COLO668 (cell line): ENCODE measurements around the gene KIF3B.

Source experiments
- DNase-seq: peaks from one replicate; lab custom pipeline; 2025; ENCODE audit not compliant: unreplicated experiment; lab: John Stamatoyannopoulos, UW

Gene KIF3B

DNA sequence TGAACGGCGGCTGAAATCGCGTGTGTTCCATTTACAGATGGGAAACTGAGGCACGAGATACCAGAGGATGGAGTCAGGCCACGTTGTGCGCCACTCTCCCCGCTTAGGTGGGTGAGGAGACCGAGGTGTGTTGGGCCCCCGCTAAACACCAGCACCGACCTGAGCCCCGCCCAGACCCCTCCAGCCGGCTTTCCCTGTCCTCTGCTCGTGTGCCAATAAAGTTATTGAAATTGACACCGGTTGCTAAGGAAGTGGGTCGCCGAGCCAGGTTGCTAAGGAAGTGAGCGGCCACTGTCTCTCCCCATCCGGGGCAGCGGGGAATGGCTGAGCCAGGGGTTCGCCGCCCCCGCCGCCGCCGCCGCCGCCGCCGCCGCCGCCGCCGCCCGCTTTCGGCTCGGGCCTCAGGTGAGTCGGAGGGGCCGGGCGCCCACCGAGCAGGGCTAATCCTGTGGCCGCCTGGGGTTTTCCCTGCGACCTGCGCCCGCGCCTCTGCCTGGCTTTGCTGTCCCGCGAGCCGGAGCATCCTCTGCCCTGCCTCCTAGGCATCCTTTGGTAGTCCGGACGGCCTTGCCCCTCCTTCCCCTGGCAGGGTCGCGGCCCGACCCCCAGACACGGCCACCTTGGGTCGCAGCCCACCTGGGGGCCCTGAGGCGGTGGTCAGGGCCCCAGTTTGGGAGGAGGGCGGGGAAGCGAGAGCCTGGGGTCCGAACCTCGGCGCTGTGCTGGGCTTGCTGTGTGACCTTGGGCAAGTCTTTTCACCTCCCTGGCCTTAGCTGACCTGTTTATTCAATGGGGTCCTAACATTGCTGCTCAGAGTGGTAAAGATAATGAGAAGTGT lies at the start of gene KIF3B:
Gene KIF3B, plus strand, starts transcription at position 291 of the 838 bp plus-strand sequence. CDS start 32,127 bp downstream, outside the sequence.
- peak; percentile 90 for DNase-seq

- no peak for DNase-seq
These were observed 49.4 kb upstream of the KIF3B start for GRCh38 chr20:32227744-32228688.

DNA sequence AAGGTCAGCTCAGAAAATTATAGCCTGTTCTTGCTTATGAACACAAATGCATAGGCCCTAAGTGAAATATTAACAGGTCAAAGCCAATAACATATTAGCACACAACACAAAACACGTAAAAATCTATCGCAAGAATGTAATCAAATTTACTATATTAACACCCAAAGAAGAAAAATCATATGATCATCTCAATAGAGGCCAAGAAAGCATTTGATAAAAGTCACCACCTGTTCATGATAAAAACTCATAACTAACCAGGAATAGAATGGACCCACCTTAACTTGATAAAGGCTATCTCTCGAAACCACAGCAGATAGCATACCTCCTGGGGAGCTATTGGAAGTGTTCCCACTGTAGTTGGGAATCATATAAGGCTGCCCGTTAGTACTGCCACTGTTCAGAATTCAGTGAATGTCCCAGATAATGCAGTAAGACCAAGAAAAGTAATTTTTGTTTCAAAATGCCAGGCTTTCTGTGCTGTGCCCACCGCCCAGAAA lies 48.2 kb upstream of the KIF3B start:
- DNase-seq = no peak

DNA sequence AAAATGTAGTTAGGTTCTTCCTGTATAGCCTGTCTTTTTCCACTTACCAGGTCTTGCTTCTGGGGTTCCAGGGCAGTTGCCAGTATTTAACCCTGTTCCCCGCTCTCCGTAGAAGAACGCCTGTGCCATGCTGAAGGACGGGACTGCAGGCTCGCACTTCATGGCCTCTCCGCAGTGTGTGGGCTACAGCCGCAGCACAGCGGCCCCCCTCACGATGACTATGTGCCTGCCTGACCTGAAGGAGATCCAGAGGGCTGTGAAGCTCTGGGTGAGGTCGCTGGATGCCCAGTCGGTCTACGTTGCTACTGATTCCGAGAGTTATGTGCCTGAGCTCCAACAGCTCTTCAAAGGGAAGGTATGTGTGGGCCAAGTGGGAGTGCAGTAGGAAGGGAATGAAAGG lies 46.7 kb upstream of the KIF3B start:
- DNase-seq = no peak

GRCh38 chr20:32231245-32231644 lies 46.2 kb upstream of the KIF3B start:
- DNase-seq = no peak

DNA sequence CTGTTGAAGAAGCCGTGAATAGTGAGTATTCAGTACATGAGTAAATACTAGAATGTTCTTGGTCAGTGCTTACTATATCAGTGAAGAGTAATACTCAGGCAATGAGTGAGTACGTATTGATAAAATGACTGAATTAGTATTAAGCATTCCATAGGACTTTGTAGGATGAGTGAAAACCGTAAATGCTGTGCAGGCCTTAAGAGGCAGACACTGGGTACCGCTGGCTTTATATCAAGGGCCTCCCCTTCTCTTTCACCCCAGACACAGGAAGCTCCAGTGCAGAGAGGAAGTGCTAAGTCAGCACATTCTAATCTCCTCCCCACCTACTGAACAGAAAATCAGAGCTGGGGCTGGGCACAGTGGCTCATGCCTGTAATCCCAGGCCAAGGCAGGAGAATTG lies 45.6 kb upstream of the KIF3B start:
- no peak for DNase-seq

- no peak for DNase-seq
These were observed 45.0 kb upstream of the KIF3B start for GRCh38 chr20:32232326-32232886.

- no peak for DNase-seq
These were observed 44.2 kb upstream of the KIF3B start for GRCh38 chr20:32233286-32233685.

- no peak for DNase-seq
These were observed 43.2 kb upstream of the KIF3B start for GRCh38 chr20:32234135-32234808.

- no peak for DNase-seq
These were observed 42.0 kb upstream of the KIF3B start for GRCh38 chr20:32235331-32236047.

DNA sequence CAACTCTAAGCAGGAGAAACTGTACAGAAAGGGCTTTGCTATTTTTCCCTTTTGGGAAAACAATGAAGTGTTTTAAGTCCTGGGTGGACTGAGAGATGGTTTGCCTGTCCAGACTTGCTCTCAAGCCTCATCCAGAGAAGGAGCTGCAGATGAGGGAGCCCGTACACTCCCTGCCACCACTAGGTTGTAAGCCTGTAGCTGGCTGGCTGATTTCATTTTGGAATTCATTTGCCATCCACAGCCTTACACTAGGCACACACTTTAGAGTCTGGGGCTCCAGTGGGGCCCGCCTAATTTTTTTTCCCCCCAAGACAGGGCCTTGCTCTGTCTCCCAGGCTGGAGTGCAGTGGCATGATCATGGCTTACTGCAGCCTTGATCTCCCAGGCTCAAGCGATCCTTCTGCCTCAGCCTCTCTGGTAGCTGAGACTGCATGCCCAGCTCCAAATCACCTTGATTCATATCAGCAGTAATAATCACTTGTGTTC lies 41.4 kb upstream of the KIF3B start:
- DNase-seq = no peak

DNA sequence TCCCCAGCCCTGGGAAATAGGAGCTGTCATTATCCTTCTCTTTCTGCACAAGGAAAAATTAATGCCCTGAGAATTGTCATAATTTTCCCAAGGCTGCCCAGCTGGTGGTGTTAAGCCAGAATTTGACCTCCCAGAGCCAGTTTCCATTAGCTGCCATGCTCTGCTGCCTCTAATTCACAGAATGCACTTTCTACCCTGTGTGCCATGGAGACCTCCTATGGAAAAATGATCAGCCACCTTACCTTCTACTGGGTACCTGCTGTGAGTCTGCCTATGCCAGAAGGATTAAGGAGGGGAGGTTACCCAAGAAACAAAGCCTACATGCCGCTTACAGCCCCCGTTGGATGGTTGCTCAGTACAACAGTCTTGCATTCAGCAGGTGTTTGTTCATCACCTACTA lies 40.6 kb upstream of the KIF3B start:
- no peak for DNase-seq

GRCh38 chr20:32237419-32237818 lies 40.0 kb upstream of the KIF3B start:
- DNase-seq = no peak

DNA sequence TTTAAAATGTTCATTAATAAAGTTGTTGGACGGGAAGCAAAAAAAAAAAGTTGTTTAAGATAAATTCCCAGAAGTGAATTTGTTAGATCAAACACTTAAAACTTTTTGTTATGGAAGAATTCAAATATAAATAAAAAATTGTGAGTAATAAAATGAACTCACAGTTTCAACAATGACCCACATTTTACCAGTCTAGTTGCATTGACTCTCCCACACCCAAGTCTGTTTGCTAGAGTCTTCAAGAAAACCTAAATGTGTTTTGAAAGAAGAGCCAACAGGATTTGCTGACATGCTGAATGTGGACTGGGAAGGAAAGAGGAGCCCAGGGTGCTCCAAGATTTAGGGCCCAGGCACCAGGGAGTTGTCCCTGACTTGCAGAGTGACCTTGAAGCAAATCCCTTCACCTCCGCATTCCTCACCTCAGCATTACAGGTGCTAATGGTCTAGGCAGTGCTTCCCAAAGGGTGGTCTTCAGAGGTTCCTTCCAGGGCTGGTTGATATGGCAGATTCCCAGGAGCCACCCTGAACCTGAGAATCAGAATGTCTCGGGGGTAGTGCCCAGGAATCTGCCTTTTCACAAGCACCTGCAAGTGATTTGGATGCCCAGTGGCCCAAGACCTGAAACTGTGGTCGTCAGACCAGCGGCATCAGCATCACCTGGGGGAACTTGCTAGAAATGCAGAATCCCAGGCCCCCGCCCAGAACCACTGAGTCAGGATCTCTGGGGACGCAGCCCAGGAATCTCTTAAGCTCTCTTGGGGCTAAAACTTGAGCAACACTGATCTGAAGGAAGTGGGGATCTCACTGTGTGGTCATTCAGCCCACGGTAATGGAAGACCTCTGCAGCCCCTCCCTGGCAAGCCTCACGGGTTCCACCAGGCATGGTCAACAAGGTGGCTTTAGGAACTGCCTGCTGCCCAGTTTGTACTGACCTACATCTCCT lies 38.7 kb upstream of the KIF3B start:
- DNase-seq = no peak

DNA sequence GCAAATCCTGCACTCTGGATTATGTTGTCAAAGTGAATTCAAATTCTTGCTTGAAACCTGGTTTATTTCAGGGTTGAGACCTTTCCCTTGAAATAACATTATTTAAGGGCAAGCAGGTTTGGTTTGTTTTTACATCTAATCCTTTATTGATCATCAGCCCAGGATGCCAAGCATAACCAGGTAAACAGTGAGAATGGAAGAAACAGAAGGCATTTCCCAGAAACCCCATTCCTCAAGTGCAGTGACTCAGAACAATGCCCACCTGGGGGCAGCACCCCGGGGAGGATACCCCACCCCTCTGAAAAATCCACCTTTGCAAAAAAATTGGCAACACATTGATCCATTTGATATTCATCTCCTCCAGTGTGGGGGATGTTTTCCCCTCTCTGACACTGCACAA lies 37.2 kb upstream of the KIF3B start:
- no peak for DNase-seq

DNA sequence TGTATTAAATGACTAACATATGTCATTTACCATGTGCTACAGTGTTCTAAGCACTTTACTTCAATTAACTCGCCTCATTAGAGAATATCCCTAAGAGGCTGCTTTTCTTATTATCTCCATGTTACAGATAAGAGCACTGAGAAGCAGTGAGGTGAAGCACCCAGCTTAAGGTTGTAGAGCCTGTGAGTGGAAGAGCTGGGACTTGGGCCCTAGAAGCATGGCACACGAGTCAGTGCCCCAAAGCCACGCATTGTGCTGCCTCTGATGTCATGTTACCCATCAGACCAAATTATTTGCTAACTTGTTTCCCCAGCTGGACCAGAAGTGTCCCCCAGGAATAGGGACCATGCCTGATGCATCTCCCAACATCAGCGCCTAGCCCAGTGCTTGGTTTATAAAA lies 35.6 kb upstream of the KIF3B start:
- DNase-seq = no peak

DNA sequence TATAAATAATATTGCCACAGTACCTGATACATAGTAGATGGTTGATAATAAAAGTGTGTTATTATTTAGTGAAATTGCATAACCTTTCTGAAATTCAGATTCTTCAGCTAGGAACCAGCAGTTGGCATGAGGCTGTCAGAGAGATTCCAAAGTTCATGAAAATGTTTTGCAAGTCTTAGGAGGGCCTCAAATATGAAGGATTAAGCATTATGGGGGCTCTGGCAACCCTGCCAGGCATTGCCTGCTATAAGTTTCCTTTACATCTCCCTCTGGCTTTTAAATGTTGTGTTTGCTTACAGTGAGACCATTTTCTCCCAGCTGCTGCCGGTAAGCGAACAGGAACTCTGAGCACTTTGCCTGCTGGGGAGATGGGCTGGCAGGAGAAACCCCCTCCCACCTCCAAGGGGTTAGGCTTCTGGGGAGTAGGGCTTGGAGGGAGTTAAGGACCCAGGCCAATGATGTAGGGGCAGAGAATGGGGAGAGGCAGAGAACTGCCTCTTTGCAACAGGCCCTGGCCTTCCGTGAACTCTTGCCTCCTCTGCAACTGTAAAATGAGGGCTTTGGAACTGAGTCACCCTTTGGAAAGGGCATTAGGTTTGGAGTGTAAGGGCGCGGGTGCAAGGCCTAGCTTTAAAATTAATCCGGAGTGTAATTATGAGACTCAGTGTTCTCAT lies 33.2 kb upstream of the KIF3B start:
- no peak for DNase-seq

DNA sequence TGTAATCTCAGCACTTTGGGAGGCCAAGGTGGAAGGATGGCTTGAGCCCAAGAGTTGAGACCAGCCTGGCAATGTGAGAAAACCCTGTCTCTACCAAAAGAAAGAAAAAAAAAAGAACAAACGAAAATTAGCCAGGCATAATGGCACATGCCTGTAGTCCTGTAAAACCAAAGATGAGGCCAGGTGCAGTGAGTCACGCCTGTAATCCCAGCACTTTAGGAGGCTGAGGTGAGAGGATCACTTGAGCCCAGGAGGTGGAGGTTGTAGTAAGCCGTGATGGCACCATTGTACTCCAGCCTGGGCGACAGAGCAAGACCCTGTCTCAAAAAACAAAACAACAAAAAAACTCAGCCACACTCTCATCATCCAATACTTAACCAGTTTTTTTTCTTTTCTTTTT lies 32.5 kb upstream of the KIF3B start:
- DNase-seq = no peak
